Measurements from ENCODE around the gene CDH23.

GRCh38 chr10:71546220-71546619 is 149.5 kb downstream of the CDH23 start:
- TF ChIP-seq, protein P1, sequence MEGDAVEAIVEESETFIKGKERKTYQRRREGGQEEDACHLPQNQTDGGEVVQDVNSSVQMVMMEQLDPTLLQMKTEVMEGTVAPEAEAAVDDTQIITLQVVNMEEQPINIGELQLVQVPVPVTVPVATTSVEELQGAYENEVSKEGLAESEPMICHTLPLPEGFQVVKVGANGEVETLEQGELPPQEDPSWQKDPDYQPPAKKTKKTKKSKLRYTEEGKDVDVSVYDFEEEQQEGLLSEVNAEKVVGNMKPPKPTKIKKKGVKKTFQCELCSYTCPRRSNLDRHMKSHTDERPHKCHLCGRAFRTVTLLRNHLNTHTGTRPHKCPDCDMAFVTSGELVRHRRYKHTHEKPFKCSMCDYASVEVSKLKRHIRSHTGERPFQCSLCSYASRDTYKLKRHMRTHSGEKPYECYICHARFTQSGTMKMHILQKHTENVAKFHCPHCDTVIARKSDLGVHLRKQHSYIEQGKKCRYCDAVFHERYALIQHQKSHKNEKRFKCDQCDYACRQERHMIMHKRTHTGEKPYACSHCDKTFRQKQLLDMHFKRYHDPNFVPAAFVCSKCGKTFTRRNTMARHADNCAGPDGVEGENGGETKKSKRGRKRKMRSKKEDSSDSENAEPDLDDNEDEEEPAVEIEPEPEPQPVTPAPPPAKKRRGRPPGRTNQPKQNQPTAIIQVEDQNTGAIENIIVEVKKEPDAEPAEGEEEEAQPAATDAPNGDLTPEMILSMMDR (IDR thresholded peaks at IDR 0.05) = no peak
- no peak for TF ChIP-seq EZH2 (IDR thresholded peaks at IDR 0.05; ENCODE audit: borderline replicate concordance, insufficient read depth, low read depth, low read length, poor library complexity, severe bottlenecking)
